K562 (cell line): ENCODE results near the gene TBX6. TPM values are rescaled to one million over a fixed set of nuclear protein-coding genes. Genes with fewer than 3 reads are reported as not detected.
A peak's percentile ranks its signal among the peaks of the same experiment; 100 is the strongest.

Source experiments
- EGR1 ChIP-seq: fragments of 450-650 bp; conservative IDR thresholded peaks from 2 replicates; pipeline ENCODE4 v1.6.1; 2017; ENCODE audit warnings: mild to moderate bottlenecking
- HDAC3 ChIP-seq: fragments of 450-650 bp; IDR thresholded peaks from 2 replicates; pipeline ENCODE4 v1.6.1; 2018; ENCODE audit warnings: borderline replicate concordance, mild to moderate bottlenecking, moderate library complexity; ENCODE audit not compliant: partially characterized antibody
- LEF1 ChIP-seq: fragments of 450-650 bp; IDR thresholded peaks from 2 replicates; pipeline ENCODE4 v1.6.1; 2016; ENCODE audit warnings: mild to moderate bottlenecking
- MAZ ChIP-seq, 2 experiments: fragments of 450-650 bp in 1 of 2; sonication (generic) in 1 of 2; formaldehyde crosslinking; IDR thresholded peaks in 1 of 2; conservative IDR thresholded peaks in 1 of 2; 2 replicates each; pipeline versions ENCODE4 v1.4.0 to v1.5.0; 2020; ENCODE audit warnings: mild to moderate bottlenecking in 1 of 2, missing genetic modification reagents in 1 of 2
- MCM7 ChIP-seq, 2 experiments: fragments of 450-650 bp; IDR thresholded peaks; 2 replicates each; pipeline ENCODE4 v1.6.1; 2016 to 2018
- PHF8 ChIP-seq: fragments of 200-600 bp; sonication (generic); IDR thresholded peaks from 2 replicates; pipeline ENCODE4 v1.6.1; 2012; ENCODE audit warnings: mixed run types, mild to moderate bottlenecking, inconsistent platforms, low read length, moderate library complexity, borderline replicate concordance
- RBM39 ChIP-seq: fragments of 200-400 bp; formaldehyde crosslinking; optimal IDR thresholded peaks from 2 replicates; pipeline ENCODE3; 2018; ENCODE audit warnings: low read depth, low read length
- ZBTB7A ChIP-seq: IDR thresholded peaks from 2 replicates; pipeline ENCODE4 v1.6.1; 2011; ENCODE audit warnings: low read depth, mild to moderate bottlenecking, low read length, moderate library complexity, borderline replicate concordance; ENCODE audit not compliant: control insufficient read depth
- polyA plus RNA-seq, 8 experiments: library from polyadenylated mRNA; depleted of rRNA in 4 of 8; stranded (reverse) in 5 of 8; unstranded in 3 of 8; fragments of >200 nt; fragmentation: Nextera tagmentation in 2 of 8; fragmentation: Illumina TruSeq in 1 of 8; extraction: Ambion mirVana in 2 of 8; extraction: Trizol in 1 of 8; gene quantifications; 2 replicates each; pipeline versions ENCODE4 v1.2.1 to v1.2.3, GENCODE V29; 2011 to 2014; ENCODE audit warnings: inconsistent platforms in 1 of 8, missing spikeins in 1 of 8
- total RNA-seq, 7 experiments: library from RNA; depleted of rRNA in 6 of 7; stranded (reverse); fragments of >200 nt in 6 of 7; fragmentation: Illumina TruSeq in 2 of 7; extraction: Trizol in 2 of 7; gene quantifications; 2 replicates each; pipeline versions ENCODE4 v1.2.1 to v1.2.3, GENCODE V29; 2011 to 2021; ENCODE audit warnings: low replicate concordance in 1 of 7
- TF ChIP-seq, protein P1 (sequence below), 2 experiments: fragments of 450-650 bp in 1 of 2; sonication (generic) in 1 of 2; formaldehyde crosslinking in 1 of 2; IDR thresholded peaks; 2 replicates each; pipeline versions ENCODE4 v1.7.1 to v1.9.0; 2016 to 2022; ENCODE audit warnings: inconsistent platforms in 1 of 2, mild to moderate bottlenecking in 1 of 2, missing genetic modification reagents in 1 of 2
- TF ChIP-seq, protein P2 (sequence below): sonication (generic); formaldehyde crosslinking; IDR thresholded peaks from 2 replicates; pipeline ENCODE4 v1.8.1; 2022; ENCODE audit warnings: missing genetic modification reagents

Gene TBX6
- total and polyA plus RNA-seq, 9 of the 15 experiments (the other 6 are each of a cell fraction or from before 2014, with no cell fraction given), result 0.07 to 0.58 (median 0.11) TPM; not detected in 2

DNA sequence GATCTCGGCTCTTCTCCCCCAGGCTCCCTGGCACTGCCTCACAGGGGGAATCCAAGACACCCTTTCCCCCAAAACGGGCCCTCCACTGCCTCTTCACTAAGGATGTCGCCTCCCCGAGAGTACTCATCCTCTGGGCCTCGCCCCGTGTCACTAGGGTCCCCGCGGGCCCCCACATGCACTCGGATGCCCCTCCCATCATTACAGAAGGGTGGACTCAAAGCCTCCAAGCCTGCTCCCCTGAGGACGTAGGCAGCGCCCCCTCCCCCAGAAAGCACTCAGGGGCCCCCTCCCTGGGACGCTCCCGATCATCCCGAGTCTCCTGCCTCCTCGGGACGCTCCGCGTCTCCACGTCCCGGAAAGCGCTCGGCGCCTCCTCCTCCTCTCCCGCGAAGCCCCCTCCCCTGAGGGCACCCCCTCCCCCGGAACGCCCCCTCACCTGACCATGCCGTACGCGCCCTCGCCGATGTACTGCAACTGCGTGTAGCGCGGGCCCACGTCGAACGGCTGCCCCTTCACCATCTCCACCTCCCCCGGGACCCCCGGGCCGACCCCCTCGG, 31.0 kb upstream of the TBX6 start (continued):
- TF ChIP-seq, protein P1, sequence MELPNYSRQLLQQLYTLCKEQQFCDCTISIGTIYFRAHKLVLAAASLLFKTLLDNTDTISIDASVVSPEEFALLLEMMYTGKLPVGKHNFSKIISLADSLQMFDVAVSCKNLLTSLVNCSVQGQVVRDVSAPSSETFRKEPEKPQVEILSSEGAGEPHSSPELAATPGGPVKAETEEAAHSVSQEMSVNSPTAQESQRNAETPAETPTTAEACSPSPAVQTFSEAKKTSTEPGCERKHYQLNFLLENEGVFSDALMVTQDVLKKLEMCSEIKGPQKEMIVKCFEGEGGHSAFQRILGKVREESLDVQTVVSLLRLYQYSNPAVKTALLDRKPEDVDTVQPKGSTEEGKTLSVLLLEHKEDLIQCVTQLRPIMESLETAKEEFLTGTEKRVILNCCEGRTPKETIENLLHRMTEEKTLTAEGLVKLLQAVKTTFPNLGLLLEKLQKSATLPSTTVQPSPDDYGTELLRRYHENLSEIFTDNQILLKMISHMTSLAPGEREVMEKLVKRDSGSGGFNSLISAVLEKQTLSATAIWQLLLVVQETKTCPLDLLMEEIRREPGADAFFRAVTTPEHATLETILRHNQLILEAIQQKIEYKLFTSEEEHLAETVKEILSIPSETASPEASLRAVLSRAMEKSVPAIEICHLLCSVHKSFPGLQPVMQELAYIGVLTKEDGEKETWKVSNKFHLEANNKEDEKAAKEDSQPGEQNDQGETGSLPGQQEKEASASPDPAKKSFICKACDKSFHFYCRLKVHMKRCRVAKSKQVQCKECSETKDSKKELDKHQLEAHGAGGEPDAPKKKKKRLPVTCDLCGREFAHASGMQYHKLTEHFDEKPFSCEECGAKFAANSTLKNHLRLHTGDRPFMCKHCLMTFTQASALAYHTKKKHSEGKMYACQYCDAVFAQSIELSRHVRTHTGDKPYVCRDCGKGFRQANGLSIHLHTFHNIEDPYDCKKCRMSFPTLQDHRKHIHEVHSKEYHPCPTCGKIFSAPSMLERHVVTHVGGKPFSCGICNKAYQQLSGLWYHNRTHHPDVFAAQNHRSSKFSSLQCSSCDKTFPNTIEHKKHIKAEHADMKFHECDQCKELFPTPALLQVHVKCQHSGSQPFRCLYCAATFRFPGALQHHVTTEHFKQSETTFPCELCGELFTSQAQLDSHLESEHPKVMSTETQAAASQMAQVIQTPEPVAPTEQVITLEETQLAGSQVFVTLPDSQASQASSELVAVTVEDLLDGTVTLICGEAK (IDR thresholded peaks at IDR 0.05), result 0 out of 2 replicates have a peak, but pooled peaks have one; percentile 21
- TF ChIP-seq, protein P1 (CRISPR knock-in tag; IDR thresholded peaks at IDR 0.05), result no peak
- TF ChIP-seq EGR1 (peak; percentile 73), MAZ (CRISPR knock-in tag; conservative IDR thresholded peaks at IDR 0.05 in 1 of 2, IDR thresholded peaks at IDR 0.05 in 1 of 2) (peak in 1 of 2 experiments; percentile 46; a peak in 2 of 4 replicates), MCM7 (IDR thresholded peaks at IDR 0.05) (no peak), ZBTB7A (peak; percentile 84; the same call in 1 of the 2 replicates), RBM39 (no peak), HDAC3 (no peak), LEF1 (no peak), PHF8 (peak; percentile 55; the same call in 1 of the 2 replicates)
- TF ChIP-seq, protein P2, sequence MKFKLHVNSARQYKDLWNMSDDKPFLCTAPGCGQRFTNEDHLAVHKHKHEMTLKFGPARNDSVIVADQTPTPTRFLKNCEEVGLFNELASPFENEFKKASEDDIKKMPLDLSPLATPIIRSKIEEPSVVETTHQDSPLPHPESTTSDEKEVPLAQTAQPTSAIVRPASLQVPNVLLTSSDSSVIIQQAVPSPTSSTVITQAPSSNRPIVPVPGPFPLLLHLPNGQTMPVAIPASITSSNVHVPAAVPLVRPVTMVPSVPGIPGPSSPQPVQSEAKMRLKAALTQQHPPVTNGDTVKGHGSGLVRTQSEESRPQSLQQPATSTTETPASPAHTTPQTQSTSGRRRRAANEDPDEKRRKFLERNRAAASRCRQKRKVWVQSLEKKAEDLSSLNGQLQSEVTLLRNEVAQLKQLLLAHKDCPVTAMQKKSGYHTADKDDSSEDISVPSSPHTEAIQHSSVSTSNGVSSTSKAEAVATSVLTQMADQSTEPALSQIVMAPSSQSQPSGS, result no peak
